Fibroblast of pulmonary artery (primary cell): Measurements from ENCODE around the gene GUCY1B1.

Experiments used
- DNase-seq: peaks from one replicate; pipeline ENCODE4 v3.0.0-alpha.2; 2010; ENCODE audit warnings: low read depth
- H3K4me3 ChIP-seq: replicated peaks from 2 replicates; pipeline ENCODE4 v1.5.1; 2011; ENCODE audit warnings: low read depth, mild to moderate bottlenecking, control low read depth, low read length, moderate library complexity
- CTCF ChIP-seq: IDR thresholded peaks from 2 replicates; pipeline ENCODE4 v1.5.1; 2011; ENCODE audit warnings: mild to moderate bottlenecking, control low read depth, low read length, inconsistent platforms; ENCODE audit errors: missing control alignments

Gene GUCY1B1

GRCh38 chr4:155822572-155822971, 63.8 kb downstream of the GUCY1B1 start:
- DNase-seq = no peak

DNA sequence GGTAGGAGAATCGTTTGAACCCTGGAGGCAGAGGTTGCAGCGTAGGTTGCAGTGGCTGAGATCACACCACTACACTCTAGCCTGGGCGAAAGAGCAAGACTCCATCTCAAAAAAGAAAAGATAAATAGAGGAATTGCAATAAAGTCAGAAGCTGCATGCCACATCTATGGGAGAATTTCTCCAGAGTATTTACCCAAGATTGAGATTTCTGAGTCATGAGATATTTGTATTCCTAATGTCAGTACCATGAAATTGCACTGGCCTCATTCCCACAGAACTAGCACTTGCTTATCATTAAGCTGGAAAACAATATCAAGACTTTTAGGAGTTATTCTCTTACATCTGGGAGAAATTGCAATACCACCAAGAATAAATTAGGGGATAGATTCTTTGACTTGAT, 69.8 kb downstream of the GUCY1B1 start:
- peak; percentile 12 for DNase-seq
- no peak for TF ChIP-seq CTCF
- no peak overlapping the region for H3K4me3 ChIP-seq

More at GRCh38 chr4:155822572-155822971, 63.8 kb downstream of the GUCY1B1 start:
- TF ChIP-seq CTCF = no peak
- H3K4me3 ChIP-seq = no peak overlapping the region

DNA sequence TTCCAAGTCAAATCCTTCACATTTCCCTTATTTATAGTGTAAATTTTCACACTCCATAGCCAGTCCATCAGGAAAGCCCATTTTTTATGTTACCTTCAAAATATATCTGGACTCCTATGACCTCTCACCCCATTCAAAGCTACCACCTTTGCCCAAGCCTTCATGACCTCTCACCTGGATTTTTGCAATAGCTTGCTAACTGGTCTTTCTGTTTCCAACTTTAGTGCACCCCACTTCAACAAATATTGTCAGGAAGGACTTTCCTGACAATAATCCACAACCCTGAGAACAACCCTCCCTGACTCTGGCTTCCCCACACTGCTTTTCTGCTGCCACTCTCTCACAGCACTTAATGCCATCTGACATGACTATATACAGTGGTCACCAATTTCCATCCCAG, 73.8 kb downstream of the GUCY1B1 start:
- TF ChIP-seq CTCF = no peak
- H3K4me3 ChIP-seq = no peak overlapping the region
- no peak for DNase-seq

- no peak overlapping the region for H3K4me3 ChIP-seq
- DNase-seq = no peak
- TF ChIP-seq CTCF = no peak
These were observed 78.5 kb downstream of the GUCY1B1 start for GRCh38 chr4:155837203-155837796.

DNA sequence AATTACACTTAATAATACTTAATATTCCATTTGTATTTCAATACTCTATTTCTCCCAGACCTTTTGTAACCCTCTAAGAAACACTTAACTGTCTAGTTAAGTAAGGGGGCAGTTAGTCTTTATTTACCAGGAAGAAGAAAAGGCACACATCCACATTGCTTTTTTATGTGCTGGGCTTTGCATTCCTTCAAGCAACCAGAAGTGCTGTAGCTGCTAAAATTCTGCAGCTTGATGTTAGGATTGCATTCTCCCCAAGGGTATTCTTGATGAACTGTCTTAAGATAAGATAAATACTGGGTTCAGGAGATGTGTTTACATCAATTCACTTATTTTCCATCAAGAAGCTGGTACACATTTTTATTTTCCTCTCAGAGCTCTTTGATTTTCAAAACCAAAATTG, 83.3 kb downstream of the GUCY1B1 start:
- DNase-seq = no peak

DNA sequence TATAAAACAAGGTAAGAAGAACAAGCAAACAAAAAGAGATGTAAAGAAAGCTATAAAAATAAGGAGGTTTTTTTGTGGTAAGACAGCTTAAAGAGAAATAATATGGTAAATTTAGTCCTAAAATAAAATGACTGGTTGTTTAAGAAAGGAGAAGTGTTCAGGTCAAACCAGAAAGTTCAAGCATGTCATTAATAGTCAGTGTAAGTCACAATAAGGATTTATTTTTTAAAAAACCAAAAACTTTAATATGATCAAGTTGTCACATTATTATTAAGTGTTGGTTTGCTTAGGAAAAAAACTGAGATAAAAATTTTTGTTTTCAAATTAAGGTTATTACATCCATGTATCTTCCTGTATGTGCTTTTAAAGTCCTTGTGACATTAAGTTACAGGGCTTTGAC, 88.1 kb downstream of the GUCY1B1 start:
- no peak for DNase-seq
- H3K4me3 ChIP-seq = no peak overlapping the region
- no peak for TF ChIP-seq CTCF

More for the DNA sequence above, 83.3 kb downstream of the GUCY1B1 start:
- TF ChIP-seq CTCF = no peak
- no peak overlapping the region for H3K4me3 ChIP-seq

GRCh38 chr4:155849042-155849441, 90.2 kb downstream of the GUCY1B1 start:
- H3K4me3 ChIP-seq = no peak overlapping the region
- no peak for TF ChIP-seq CTCF
- no peak for DNase-seq
